Left renal pelvis (tissue), 4 donors: ENCODE results near the gene DNM2. TPM values are rescaled to one million over a fixed set of nuclear protein-coding genes. Genes with fewer than 3 reads are reported as not detected.
"Not testable (repeated sequence)": the region's sequence is repeated elsewhere in the genome, so short reads cannot be mapped to it uniquely, and the experiment has no call there.

Experiments used
- DNase-seq, 4 donors: peaks; one replicate each; pipeline ENCODE4 v3.0.0-alpha.2; 2013; ENCODE audit warnings: low read depth in 4 of 4, low spot score in 3 of 4
- polyA plus RNA-seq, 4 donors: library from polyadenylated mRNA; unstranded; fragments of 120-200 nt; gene quantifications; one replicate each; pipeline ENCODE4 v1.2.1, GENCODE V29; 2013; ENCODE audit not compliant: insufficient read length in 4 of 4

The DNM2 gene
- polyA plus RNA-seq, 4 donors: 68.8 to 166 (median 125) TPM

DNA sequence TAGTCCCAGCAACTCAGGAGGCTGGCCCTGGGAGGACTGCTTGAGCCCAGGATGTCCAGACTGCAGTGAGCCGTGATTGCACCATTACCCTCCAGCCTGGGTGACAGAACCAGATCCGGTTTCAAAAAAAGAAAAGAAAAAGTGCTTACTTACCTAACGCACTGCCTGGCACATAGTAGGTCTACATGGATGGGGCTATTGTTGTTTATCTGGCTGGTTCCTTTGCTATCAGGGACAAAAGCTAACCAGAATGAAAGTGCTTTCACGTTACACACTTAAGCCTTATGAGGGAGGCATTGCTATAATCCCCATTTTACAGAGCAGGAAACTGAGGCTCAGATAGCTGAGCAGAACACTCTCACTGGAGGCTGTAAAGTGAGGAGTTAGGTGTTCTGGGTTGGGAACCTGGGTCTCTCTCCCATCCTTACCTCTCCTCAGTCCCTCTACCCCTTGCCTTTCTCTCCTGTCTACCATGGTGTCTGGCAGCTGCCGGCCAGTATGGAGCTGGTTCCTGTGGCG is 2.8 kb downstream of the DNM2 start:
- no peak for DNase-seq

DNA sequence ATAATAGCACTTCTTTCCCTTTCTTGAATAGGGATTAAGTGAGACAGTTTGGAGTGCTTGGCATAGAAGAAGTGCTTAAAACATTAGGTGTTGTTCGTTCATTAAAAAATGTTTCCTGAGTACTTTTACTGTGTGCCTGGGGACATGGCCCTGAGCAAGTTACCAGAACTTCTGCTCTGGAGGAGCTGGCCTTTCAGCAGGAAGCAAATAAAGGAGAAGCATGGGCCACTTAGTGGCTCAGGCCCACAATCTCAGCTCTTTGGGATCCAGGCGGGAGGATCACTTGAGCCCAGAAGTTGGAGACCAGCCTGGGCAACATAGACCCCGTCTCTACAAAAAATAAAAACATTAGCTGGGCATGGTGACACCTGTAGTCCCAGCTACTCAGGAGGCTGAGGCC is 5.7 kb downstream of the DNM2 start:
- no peak for DNase-seq

DNA sequence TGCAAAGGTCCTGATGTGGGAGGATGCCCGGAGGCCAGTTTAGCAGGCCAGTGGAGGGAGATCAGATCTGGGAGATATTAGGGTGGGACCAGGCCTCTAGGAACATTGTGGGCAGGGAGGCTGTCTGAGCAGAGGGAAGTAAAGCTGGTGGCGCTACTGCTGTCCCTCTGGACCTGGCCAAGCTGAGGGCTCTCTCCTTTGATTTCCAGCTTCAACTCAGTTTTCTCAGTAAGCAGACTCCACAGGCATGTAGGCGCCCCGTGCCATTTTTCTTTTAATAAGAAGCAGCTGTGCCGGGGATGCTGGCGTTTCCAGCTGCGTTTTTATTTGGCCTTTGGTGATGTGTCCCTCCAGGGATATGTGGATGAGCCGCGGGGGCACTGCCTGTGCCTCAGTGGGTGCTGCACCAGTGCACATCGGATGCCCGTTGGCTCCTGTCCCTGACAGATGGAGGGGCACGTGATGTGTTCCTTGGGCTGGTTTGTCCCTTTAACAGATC is 6.7 kb downstream of the DNM2 start:
- no peak for DNase-seq

DNA sequence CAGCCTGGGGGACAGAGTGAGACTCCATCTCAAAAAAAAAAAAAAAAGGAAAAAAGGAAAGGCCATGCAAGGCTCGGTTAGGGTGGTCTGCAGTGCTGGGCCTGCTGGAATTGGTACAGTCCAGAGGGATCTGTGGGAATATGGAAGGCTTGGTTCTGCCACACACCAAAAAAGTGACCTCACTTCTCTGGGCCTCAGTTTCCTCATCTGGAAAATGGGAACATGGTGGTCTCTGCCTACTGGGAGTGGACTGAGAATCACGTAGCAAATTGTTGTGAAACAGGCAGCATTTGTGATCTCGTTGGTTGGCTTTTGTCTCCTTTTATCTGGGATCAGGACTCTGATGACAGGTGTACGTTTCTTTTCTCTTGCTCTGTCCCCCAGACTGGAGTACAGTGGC is 7.5 kb downstream of the DNM2 start:
- no peak for DNase-seq

DNA sequence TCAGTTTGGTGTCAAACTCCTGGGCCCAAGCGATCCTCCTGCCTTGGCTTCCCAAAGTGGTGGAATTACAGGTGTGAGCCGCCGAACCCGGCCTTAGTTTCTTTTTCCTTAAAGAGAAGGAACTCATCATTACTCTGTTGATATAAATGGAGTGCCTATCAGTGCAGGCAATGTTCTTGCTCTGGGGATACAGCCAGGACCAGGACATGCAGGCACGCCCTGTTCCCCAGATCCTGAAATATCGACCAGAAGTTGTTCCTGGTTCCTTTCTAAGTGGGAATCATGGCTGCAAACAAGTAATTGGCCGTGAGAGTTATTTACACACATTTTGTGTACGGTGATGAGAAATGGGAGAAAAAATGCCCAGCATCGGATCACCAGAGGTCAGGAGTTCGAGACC is 8.4 kb downstream of the DNM2 start:
- no peak for DNase-seq

DNA sequence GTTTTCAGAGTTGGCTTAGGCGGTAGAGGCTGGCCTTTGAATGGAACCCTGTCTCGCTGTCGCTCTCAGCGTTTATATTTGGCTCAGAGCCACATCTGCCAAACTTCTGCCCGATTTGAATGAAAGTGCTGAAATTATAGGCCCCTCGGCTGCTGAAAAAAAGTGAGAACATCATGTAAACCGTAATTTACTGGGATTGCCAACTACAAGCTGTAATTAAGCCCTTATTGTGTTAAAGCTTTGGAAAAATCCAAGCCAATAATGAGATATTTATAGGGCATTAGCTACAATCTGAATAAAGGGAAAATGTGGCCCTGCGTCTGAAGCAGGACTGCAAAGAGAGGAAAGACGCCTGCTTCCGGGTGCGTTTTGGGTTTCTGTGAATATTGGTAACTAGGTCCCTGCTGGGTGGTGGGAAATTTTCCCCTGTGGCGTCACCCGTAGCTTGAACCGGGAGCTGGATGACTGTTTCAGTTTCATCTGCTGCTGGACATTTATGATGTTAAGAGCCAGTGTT is 9.9 kb downstream of the DNM2 start:
- DNase-seq: no peak

DNA sequence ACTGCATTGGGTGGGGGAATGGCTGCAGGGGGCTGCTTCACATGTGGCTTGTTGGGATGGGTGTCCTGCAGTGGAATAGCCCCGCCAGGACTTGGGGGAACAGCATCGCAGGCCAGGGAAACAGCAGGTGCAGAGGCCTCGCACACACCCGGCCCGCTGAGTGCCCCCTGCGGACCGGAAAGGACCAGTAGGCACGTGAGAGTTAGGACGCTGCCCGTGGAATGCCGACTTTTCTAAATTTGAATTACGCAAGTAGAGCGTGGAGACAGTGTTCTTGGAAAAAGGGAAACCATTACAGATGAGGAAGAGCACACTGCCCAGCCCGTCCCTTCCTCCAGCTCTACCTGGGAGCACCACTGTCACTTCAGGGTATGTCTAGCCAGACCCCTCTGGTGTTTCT is 11.5 kb downstream of the DNM2 start:
- no peak for DNase-seq

DNA sequence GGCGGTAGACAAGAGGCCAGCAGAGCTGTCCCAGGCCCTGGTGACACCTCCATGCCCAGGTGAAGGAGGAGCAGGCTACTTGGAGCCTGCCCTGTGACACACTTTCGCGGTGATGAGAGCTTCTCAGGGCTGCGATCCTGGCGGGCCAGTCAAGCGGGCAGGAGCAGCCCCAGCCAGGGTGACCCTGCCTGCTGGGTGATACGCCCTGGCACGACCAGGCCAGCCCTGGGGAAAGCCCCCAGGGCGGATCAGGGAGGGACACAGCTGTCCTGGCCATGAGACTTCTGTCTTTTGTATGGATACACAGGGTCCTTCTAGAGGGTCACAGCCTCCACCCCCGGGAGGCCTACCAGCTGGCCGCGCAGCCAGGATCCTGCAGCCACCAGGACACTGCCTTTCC is 13.1 kb downstream of the DNM2 start:
- DNase-seq: no peak

DNA sequence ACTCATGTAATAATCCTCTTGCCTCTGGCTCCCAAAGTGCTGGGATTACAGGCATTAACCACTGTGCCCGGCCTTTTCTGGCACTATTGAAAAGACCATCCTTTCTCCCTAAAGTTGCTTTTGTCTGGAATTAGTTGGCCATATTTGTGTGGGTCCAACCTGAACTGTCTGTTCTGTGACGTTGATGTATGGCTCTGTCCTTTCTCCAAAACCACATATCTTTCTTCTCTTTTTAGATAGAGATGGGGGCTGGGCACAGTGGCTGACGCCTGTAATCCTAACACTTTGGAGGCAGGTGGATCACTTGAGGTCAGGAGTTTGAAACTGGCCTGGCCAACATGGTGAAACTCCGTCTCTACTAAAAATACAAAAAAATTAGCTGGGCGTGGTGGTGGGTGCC is 17.9 kb downstream of the DNM2 start:
- no peak for DNase-seq

DNA sequence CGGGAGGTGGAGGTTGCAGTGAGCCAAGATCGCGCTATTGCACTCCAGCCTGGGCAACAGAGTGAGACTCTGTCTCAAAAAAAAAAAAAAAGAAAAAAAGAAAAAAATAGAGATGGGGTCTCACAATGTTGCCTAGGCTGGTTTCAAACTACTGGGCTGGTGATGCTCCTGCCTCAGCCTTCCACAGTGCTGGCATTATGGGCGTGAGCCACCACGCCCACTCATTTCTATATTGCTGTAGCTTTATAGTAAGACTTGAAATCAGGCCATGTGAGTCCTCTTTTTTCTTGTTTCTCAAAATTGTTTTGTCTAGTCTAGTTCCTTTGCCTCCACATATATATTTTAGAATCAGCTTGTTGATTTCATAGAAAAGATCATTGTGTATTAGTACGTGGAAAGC is 18.3 kb downstream of the DNM2 start:
- DNase-seq: no peak

DNA sequence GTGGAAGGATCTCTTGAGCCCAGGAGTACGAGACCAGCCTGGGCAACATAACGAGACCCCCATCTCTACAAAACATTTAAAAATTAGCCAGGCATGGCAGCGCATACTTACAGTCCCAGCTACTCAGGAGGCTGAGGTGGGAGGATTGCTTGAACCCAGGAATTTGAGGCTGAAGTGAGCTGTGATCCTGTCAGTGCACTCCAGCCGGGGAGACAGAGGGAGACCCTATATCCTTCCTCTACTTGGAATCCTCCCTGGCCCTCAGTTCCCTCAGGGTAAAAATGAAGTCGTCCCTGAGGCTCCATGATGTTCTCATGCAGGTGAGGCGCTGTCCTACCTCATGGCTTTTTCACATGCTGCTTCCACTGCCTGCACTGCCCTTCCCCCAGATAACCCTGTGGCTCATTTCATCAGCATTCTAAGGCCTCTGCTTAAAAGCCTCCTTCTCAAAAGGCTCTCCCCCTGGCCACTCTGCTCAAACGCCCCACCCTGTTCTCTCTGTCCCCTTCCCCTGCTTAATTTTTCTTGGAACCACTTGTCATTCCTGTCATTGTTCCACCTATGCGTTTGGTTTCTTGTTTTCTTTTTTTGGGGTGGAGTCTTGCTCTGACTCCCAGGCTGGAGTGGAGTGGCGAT is 19.2 kb downstream of the DNM2 start:
- DNase-seq: no peak

DNA sequence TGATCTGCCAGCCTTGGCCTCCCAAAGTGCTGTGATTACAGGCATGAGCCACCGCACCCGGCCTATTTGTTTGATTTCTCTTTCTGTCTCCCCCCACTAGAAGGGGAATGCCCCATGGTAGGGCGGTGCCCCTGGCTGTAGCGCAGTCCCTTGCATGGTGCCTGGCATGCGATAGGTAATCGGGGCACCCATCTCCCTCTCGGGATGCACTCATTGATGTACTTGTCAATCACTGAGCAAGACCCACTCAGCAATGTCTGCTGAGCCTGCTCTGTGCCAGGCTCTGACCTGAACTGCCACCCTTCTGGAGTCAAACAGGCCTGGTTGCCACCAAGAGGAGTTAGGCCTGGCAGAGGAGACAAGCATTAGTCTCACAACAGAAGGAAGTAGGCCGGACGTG is 19.8 kb downstream of the DNM2 start:
- no peak for DNase-seq

DNA sequence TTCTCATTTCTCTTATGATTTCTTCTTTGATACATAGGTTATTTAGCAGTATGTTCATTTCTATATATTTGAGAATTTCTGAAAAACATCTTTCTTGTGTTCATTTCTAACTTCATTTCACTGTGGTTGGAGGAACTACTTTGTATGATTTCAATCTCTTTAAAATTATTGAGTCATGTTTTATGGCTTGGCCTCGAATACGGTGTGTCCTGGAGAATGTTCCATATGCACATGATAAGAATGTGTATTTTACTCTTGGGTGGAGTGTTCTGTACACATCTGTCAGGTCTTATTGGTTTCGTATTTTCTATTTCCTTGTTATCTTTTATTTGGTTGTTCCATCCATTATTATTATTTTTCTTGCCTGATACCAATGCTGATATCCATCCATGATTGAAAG is 22.9 kb downstream of the DNM2 start:
- no peak for DNase-seq

DNA sequence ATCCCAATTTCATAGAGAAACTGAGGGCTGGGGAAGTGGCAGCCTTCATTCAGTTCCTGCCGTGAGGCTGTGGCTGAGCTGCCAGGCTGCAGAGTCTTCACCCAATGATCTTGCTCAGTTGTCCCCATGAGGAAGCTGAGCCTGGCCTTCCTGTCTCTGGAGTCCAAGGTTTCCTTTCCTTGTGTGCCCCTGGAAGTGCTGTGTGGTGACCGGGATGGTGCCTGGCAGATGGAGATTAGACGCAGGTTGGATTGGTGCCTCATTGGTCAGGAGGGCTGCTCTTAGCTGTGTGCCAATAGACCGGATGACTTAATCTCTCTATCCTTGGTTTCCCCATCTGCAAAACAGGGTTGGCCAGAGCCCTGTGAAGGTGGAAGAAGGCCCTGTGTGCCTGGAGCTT is 24.6 kb downstream of the DNM2 start:
- no peak for DNase-seq

DNA sequence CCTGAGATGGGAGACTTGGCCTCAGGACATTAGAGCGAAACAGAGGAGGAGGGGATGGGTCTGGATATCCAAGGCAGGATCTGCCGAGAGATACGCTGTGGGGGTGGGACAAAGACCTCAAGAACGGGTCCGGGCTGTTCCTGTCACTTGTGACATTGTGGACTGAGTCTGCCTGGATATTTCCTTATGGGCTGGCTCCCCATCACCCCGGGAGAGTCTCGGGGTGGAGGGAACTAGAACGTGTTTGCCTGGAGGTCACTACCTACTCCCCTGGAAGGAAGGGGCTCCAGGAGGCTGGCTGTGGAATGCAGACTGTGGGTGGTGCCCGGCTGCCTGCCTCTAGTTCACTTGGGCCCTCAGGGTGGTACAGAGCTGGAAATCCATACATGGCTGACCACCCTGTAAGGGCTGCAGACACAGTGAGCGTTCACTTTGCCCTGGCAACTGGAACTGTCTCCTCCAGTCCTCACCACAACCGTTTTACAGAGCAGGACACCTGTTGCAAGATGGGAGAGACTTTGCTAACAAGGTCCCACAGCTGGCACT is 26.4 kb downstream of the DNM2 start:
- no peak for DNase-seq

DNA sequence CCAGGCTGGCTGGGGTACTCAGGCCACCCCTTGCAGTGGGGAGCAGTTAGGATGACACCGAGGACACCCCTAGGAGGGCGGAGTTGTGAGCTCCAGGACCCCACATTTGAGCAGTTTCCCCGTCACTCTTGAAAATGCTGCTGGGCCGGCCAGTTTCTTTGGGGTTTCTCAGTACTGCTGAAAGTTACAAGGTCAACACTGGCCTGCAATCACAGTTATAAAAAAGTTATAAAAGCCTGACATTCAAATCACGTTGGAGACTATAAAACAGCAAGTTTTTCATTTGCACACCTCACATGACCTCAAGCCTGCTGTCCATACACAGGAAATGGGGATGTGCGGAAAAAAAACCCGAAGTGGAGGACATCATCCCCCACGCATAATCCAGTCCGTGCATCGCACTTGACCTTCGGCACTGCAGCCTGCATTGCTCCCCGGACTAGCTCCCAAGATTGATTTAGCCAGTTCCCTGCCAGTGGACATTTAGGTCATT is 27.0 kb downstream of the DNM2 start:
- no peak for DNase-seq

DNA sequence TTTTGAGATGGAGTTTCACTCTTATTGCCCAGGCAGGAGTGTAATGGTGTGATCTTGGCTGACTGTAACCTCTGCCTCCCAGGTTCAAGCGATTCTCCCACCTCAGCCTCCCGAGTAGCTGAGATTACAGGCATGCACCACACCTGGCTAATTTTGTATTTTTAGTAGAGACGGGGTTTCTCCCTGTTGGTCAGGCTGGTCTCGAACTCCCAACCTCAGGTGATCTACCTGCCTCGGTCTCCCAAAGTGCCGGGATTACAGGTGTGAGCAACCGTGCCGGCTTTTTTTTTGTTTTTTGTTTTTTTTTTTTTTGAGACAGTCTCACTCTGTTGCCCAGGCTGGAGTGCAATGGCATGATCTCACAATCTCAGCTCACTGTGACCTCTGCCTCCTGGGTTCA is 28.6 kb downstream of the DNM2 start:
- not testable (repeated sequence) for DNase-seq

DNA sequence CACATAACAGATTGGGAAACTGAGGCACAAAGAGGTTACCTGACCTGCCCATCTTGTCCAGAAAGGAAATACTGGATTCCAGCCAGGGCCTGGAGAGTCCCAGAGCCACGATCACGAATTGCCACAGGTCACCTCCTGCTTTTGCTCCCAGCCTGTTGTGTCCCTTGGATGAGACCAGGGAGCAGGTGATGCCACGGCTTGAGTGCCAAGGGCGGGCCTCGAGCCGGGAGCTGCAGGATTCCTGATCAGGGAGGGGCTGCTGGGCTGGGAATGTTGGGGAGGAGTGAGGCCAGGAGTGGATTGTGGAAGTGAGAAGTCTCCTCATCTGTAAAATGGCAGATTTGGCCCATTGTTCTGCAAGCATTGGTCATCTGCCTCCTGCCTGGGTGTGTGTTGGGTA is 29.4 kb downstream of the DNM2 start:
- DNase-seq: no peak

DNA sequence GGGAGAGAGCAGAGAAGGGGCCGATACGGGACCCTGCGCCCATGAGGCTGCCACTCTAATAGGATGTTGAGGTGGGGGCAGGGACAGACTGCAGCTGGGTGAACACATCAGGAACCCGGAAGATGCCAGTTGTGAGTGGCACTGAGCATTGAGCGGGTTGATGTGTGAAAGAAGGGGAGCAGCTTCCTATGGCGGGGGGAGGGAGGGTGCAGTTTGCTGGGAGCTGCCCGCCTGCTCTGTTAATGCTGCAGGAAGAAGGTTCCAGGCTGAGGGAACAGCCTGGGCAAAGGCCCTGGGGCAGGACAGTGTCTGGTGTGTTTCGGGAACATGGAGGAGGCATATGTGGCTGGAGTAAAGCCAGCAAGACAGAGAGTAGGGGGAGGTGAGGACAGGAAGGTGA is 29.8 kb downstream of the DNM2 start:
- DNase-seq: no peak

DNA sequence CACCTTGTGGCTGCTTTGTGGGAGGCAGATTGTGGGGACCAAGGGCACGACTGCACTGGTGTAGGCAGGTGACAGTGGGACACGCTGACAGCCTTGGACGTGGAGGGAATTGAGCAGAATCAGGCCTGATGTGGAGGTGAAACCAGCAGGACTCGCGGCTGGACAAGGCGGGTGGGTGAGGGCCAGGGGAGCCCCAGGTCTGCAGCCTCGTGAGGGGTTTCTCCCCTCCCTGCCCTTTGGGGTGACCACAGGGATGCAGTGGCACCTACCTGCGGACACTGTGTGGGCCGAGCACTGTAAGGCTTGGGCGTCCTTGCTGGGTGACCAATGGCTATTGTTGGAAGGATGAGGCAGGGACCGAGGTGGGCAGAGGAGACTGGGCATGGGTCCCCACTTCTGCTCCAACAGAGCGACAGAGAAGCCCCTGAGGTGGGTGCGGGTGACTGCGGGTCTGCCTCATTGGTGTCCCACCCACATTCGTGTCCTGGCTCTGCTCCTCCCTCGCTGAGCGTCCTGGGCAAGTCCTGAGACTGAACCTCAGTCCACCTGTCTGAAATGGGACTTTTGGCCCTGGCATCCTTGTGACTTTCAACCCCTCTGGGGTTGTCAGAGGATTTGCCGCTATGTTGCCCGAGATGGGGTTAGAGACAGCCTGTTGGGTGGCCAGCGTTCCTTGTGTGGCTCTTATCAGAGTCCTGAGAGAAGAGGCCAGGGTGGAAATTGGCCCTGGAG is 30.5 kb downstream of the DNM2 start:
- DNase-seq: no peak

DNA sequence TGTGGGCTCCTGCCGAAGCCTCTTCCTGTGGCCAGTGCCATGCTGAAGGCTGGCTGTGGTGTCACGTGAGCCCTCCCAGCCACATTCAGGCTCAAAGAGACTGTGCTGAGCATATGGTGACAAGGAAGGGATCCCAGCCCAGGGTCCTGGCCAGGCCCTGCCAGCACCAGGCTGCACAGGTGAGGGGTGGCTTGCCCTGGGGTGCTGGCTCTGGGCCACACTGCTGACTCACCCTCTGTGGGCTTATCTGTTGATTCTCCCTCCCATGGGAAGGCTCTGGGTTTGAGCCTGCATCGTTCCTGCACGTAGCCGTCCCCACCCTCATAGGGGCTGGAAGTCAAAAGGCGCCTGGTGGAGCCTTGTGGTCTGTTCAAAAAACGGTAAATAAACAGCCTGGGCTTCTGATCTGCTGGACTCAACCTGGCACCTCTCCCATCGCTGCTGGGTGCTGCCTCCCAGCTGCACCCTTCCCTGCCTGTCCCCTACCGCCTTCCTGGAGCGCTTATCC is 31.1 kb downstream of the DNM2 start:
- no peak for DNase-seq
